ENCODE measurements around the gene DYNLRB1.
"Not testable (repeated sequence)": the region's sequence is repeated elsewhere in the genome, so short reads cannot be mapped to it uniquely, and the experiment has no call there.

Gene DYNLRB1

GRCh38 chr20:34512266-34512954 lies 3.8 kb upstream of the DYNLRB1 start:
- no peak for DNase-seq

- peak; percentile 9 for DNase-seq
These were observed 3.2 kb upstream of the DYNLRB1 start for GRCh38 chr20:34512955-34513419.

- DNase-seq = not testable (repeated sequence)
These were observed 2.2 kb upstream of the DYNLRB1 start for GRCh38 chr20:34514034-34514433.

- DNase-seq = peak; percentile 8
These were observed 1.2 kb upstream of the DYNLRB1 start for GRCh38 chr20:34514897-34515483.

- DNase-seq = peak; percentile 77
These were observed 557 bp upstream of the DYNLRB1 start for GRCh38 chr20:34515484-34516246.

GRCh38 chr20:34517114-34517505 lies 888 bp downstream of the DYNLRB1 start:
- DNase-seq = no peak

- not testable (repeated sequence) for DNase-seq
These were observed 2.6 kb downstream of the DYNLRB1 start for GRCh38 chr20:34518863-34519262.

- not testable (repeated sequence) for DNase-seq
These were observed 3.6 kb downstream of the DYNLRB1 start for GRCh38 chr20:34519841-34520240.

GRCh38 chr20:34522969-34523871 lies 7.0 kb downstream of the DYNLRB1 start:
- peak; percentile 55 for DNase-seq

GRCh38 chr20:34524426-34524825 lies 8.2 kb downstream of the DYNLRB1 start:
- no peak for DNase-seq

GRCh38 chr20:34525342-34525708 lies 9.1 kb downstream of the DYNLRB1 start:
- no peak for DNase-seq

- DNase-seq = no peak
These were observed 9.6 kb downstream of the DYNLRB1 start for GRCh38 chr20:34525709-34526416.

GRCh38 chr20:34526466-34526865 lies 10.2 kb downstream of the DYNLRB1 start:
- DNase-seq = no peak

GRCh38 chr20:34527016-34527415 lies 10.8 kb downstream of the DYNLRB1 start:
- DNase-seq = no peak

GRCh38 chr20:34528921-34529297 lies 12.7 kb downstream of the DYNLRB1 start:
- no peak for DNase-seq

- DNase-seq = no peak
These were observed 13.5 kb downstream of the DYNLRB1 start for GRCh38 chr20:34529742-34530141.

GRCh38 chr20:34530342-34530741 lies 14.1 kb downstream of the DYNLRB1 start:
- no peak for DNase-seq

- no peak for DNase-seq
These were observed 15.5 kb downstream of the DYNLRB1 start for GRCh38 chr20:34531608-34532265.

- DNase-seq = no peak
These were observed 16.1 kb downstream of the DYNLRB1 start for GRCh38 chr20:34532320-34532719.

- no peak for DNase-seq
These were observed 16.5 kb downstream of the DYNLRB1 start for GRCh38 chr20:34532756-34533155.

GRCh38 chr20:34534391-34535165 lies 18.4 kb downstream of the DYNLRB1 start:
- DNase-seq = no peak
